Measurements from ENCODE around the gene PIGQ. TPM values are rescaled to one million over a fixed set of nuclear protein-coding genes. Genes with fewer than 3 reads are reported as not detected.

The PIGQ gene
- total RNA-seq, 2 donors from 2014 or later = 20.8 to 21.0 TPM

DNA sequence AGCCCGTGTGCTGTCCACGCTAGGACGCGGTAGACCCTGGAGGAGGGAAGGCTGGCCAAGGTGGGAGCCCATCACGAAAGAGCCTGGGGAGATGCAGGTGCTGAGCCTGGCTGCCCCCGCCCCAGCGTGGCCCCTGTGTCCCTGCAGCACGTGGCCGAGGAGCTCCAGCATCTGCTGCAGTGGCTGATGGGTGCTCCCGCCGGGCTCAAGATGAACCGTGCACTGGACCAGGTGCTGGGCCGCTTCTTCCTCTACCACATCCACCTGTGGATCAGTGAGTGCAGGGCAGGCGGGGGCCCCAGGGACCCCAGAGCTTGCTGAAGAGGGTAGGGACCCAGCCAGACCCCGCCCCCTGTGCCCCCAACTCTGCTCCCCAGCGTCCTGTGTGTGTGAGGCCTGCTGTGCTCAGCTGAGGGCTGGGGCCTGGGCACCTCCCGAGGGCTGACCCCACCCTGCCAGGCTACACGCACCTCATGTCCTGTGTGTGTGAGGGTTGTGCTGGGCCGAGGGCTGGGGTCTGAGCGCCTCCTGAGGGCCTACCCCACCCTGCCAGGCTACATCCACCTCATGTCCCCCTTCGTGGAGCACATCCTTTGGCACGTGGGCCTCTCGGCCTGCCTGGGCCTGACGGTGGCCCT, 8.6 kb downstream of the PIGQ start:
- H3K36me3 ChIP-seq = no peaks in the 10 kb centered on the region

DNA sequence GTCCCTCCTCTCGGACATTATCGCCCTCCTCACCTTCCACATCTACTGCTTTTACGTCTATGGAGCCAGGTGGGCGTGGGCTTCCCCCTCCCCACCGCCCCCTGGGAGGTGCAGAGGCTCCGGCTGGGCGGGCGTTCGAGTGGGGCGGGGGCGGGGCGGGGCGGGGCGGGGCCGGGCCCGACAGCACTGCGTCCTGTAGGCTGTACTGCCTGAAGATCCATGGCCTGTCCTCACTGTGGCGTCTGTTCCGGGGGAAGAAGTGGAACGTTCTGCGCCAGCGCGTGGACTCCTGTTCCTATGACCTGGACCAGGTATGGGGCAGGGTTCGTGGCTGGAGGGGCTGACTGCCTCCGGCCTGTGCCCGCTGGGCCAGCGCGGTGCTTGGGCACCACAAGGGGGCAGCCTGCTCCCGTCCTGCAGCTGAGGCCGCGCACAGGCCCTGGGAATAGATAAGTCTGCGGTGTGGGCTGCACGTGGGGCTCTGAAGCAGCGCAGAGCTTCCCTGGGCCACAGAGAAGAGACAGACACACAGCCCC, 9.2 kb downstream of the PIGQ start:
- DNase-seq (ENCODE audit: low spot score) = no peak
- Histone ChIP-seq H3K4me3 (no peak overlapping the region), H3K4me1 (peaks cover 0 to 10% of the 10 kb centered on the region in 2 donors), H3K36me3 (no peaks in the 10 kb centered on the region), H3K9me3 (no peaks in the 10 kb centered on the region), H3K27me3 (no peaks in the 10 kb centered on the region), H3K27ac (no peak overlapping the region)
- TF ChIP-seq, protein P1, sequence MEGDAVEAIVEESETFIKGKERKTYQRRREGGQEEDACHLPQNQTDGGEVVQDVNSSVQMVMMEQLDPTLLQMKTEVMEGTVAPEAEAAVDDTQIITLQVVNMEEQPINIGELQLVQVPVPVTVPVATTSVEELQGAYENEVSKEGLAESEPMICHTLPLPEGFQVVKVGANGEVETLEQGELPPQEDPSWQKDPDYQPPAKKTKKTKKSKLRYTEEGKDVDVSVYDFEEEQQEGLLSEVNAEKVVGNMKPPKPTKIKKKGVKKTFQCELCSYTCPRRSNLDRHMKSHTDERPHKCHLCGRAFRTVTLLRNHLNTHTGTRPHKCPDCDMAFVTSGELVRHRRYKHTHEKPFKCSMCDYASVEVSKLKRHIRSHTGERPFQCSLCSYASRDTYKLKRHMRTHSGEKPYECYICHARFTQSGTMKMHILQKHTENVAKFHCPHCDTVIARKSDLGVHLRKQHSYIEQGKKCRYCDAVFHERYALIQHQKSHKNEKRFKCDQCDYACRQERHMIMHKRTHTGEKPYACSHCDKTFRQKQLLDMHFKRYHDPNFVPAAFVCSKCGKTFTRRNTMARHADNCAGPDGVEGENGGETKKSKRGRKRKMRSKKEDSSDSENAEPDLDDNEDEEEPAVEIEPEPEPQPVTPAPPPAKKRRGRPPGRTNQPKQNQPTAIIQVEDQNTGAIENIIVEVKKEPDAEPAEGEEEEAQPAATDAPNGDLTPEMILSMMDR (IDR thresholded peaks at IDR 0.05) = peak; percentile 59 to 78

More for the DNA sequence above, 8.6 kb downstream of the PIGQ start:
- DNase-seq (ENCODE audit: low spot score) = no peak
- no peaks in the 10 kb centered on the region for H3K27me3 ChIP-seq
- no peak overlapping the region for H3K4me3 ChIP-seq
- H3K27ac ChIP-seq = no peak overlapping the region
- H3K4me1 ChIP-seq = peaks cover 0 to 4% of the 10 kb centered on the region in 2 donors
- TF ChIP-seq, protein P1 (IDR thresholded peaks at IDR 0.05) = no peak
- H3K9me3 ChIP-seq = no peaks in the 10 kb centered on the region

DNA sequence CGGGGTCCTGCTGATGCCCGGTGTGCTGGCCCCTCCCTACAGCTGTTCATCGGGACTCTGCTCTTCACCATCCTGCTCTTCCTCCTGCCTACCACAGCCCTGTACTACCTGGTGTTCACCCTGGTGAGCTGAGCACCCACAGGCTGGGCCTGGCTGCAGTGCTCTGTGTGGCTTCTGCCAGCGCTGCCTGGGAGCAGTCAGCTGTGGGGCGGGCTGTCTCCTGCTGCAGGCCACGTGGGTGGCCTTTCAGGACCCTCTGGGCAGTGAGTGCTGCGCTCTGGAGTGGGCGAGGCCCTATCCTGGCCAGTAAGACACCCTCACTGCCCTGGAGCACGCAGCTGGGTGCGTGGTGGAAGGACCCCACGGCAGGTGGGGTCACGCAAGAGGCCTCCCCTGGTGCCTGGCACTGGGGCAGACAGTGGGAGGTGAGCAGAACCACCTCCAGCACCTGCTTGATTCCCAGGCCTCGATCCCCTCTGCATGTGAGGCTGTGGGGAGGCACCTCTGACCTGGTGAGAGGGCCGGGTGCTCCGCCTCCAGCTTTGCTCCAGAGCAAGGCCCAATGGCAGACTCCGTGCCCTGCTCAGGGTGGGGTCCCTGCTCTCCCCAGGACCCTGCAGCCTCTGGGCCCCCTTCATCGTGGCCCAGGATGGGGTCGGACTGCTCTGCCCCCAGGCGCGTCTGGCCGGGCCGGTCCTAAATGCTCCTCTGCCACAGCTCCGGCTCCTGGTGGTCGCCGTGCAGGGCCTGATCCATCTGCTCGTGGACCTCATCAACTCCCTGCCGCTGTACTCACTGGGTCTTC, 10.6 kb downstream of the PIGQ start:
- no peak for DNase-seq (ENCODE audit: low spot score)
- peaks cover 0 to 16% of the 10 kb centered on the region in 2 donors for H3K4me1 ChIP-seq
- no peaks in the 10 kb centered on the region for H3K27me3 ChIP-seq
- no peaks in the 10 kb centered on the region for H3K9me3 ChIP-seq
- H3K27ac ChIP-seq = no peak overlapping the region
- TF ChIP-seq, protein P1 (IDR thresholded peaks at IDR 0.05) = no peak
- H3K36me3 ChIP-seq = no peaks in the 10 kb centered on the region
- no peak overlapping the region for H3K4me3 ChIP-seq

DNA sequence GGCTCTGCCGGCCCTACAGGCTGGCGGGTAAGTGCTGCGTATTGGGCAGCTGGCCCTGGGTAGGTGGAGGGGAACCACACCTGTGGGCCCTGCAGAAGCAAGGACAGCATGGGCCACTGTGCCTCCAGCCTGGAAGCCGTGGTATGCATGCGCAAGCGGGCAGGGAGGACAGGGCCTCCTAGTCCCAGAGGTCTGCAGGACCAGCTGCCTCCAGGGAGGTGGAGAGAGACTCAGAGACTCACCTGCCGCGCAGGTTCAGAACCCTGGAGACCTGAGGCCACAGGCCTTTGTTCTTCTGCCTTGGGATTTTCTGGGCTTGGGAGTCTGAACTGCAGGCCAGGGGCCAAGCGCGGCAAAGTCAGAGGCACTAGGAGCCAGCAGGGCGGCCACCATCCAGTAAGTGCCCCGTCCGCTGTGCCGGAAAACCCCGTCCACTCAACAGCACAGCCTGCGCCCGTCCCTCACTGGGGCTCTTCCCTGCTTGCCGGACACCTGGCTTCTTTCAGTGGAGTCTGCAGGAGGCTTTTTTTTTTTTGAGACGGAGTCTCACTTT, 11.3 kb downstream of the PIGQ start:
- Histone ChIP-seq H3K4me1 (peaks cover 0 to 16% of the 10 kb centered on the region in 2 donors), H3K4me3 (no peak overlapping the region), H3K9me3 (no peaks in the 10 kb centered on the region), H3K27ac (no peak overlapping the region), H3K27me3 (no peaks in the 10 kb centered on the region), H3K36me3 (no peaks in the 10 kb centered on the region)
- no peak for DNase-seq (ENCODE audit: low spot score)
- TF ChIP-seq, protein P1 (IDR thresholded peaks at IDR 0.05) = no peak

DNA sequence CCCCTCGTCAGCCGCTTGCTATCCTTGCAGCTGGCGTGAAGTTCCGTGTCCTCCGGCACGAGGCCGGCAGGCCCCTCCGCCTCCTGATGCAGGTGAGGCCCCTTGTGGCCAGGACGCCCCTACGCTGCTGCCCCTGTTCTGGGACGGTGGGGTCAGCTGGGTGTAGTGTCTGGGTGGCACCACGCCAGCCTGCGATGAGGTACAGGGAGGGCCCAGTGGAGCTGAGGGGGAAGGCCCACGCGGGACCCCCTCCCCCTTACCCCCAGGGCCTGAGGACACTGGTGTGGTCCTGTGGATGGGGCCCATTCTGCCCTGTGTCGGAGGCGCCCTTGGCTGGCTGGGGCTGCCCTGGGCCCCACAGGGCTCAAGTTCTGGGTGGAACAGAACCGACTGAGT, 12.4 kb downstream of the PIGQ start:
- TF ChIP-seq, protein P1 (IDR thresholded peaks at IDR 0.05) = no peak
- no peak for DNase-seq (ENCODE audit: low spot score)
- no peaks in the 10 kb centered on the region for H3K9me3 ChIP-seq

More for the DNA sequence above, 12.4 kb downstream of the PIGQ start:
- Histone ChIP-seq H3K27ac (no peak overlapping the region), H3K4me3 (no peak overlapping the region), H3K27me3 (no peaks in the 10 kb centered on the region), H3K4me1 (peaks cover 0 to 28% of the 10 kb centered on the region in 2 donors), H3K36me3 (no peaks in the 10 kb centered on the region)

All from right atrium auricular region (tissue), 2 donors.